Ovary (tissue), 3 donors: ENCODE measurements around the gene NDUFC2.
"Not testable (repeated sequence)": the region's sequence is repeated elsewhere in the genome, so short reads cannot be mapped to it uniquely, and the experiment has no call there.

Experiments used
- CTCF ChIP-seq, 3 donors: fragments of 450-650 bp in 2 of 3; fragments of 200-600 bp in 1 of 3; IDR thresholded peaks; one replicate each; pipeline versions ENCODE4 v1.5.1 to v1.8.0; 2016 to 2022; ENCODE audit warnings: antibody characterized with exemption in 3 of 3, mild to moderate bottlenecking in 1 of 3
- POLR2A ChIP-seq: fragments of 450-650 bp; IDR thresholded peaks from one replicate; pipeline ENCODE4 v1.6.1; 2017; ENCODE audit warnings: antibody characterized with exemption, mild to moderate bottlenecking, moderate library complexity
- donor health status: DM: no; HTN: no; CAD: no.

GRCh38 chr11:78086521-78087074 is 6.9 kb upstream of the NDUFC2 start:
- not testable (repeated sequence) for TF ChIP-seq CTCF (IDR thresholded peaks at IDR 0.05); POLR2A
